Fibroblast of gingiva (primary cell): Measurements from ENCODE around the gene SDC4.

Experiments
- DNase-seq: peaks from one replicate; pipeline ENCODE4 v3.0.0-alpha.2; 2011; ENCODE audit warnings: low read depth

The SDC4 gene

DNA sequence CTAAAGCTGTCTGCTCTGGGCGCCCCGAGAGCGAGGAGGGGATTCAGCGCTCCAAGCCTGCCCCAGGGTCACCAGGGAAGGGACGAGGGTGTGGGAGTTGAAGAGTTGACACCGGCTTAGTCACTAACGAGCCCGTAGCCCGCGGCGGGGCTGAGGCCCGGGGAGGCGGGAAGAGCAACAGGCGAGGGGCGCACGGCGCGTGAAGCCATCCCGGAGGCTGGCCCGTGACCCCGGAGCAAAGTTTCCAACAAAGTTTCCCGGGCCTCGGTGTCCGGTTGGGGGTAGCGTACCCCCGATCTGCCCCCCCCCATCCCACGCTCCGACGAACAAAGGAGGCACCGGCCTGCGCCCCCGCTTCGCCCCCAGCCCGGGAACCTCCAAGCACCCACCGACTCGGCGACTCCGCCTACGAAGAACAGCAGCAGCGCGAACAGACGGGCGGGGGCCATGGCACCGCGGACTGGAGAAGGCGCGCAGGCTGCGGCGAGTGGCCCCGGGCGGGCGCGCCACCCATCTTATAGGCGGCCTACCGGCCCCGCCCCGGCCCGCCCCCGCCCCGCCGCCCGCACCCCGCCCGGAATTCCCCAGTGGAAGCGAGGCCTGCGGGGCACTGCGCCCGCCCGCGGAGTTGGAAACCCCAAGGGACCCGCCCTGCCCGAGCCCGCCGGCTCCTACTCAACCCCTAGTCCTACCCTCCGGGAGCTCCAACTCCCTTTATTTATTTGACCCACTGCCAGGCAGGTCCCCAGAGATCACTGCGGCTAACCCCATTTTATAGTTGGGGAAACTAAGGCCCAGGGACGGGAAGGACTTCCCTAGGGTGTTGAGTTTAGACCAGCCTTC, at the start of gene SDC4:
Gene SDC4 (minus strand): TSS at position 489 of the 843 bp plus-strand sequence. CDS start 40 bp downstream, at position 449.
- peak; percentile 74 for DNase-seq

- DNase-seq, result no peak
Measured at GRCh38 chr20:45395114-45395415, 46.8 kb upstream of the SDC4 start.

GRCh38 chr20:45394221-45395113, 46.2 kb upstream of the SDC4 start:
- no peak for DNase-seq

DNA sequence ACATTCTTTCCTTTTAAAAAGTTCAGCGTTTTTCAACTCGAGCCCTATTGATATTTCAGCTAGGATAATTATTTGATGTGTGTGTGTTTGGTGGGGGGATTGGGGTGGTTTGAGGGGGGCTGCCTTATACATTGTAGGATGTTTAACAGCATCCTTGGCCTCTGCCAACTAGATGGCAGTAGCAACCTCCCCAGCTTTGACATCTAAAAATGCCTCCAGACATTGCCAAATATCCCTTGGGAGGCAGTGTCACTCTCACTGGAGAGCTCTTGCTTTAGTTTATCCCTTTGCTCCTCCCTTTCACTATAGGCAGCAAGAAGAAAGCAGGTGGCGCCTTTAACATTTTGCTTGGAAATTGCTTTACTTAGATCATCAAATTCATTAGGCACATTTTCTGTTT, 44.5 kb upstream of the SDC4 start:
- no peak for DNase-seq

DNA sequence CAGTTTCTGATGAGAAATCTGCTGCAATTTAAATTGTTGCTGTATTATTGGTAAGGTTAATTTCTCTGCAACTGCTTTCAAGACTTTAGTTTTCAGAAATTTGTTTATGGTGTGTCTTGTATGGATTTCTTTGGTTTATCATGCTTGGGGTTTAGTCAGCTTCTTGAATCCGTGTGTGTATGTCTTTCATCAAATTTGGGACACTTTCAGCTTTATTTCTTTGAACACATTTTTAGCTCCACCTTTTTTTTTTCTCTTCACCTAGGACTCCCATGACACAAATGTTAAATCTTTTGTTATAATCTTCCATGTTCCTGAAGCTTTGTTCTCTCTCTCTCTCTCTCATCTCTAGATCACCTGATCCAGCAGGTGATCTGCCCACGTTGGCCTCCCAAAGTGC, 43.3 kb upstream of the SDC4 start:
- no peak for DNase-seq

DNA sequence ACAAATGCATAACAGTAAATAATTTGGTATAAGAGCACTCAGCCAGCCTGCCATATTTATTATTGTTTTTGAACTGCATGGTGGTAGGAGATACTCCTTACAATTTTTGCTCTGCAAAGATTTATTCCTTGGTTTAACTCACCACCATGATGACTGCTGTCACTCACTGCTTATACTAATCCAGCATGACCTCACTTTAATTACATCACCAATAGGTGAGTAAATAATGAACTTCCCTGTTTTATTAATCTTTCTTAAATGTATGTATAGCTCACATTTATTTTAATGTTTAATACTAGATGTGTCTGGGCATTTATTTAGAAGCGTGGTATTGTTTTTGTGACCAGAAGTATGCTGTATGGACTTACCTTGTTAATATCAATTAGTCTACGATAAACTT, 42.7 kb upstream of the SDC4 start:
- no peak for DNase-seq

GRCh38 chr20:45387274-45387673, 39.0 kb upstream of the SDC4 start:
- no peak for DNase-seq

- no peak for DNase-seq
Measured at GRCh38 chr20:45378191-45378590, 30.0 kb upstream of the SDC4 start, which contains the start of gene TP53TG5. Gene TP53TG5 (minus strand): TSS chr20:45378325. CDS start chr20:45378236, 89 bp downstream.

DNA sequence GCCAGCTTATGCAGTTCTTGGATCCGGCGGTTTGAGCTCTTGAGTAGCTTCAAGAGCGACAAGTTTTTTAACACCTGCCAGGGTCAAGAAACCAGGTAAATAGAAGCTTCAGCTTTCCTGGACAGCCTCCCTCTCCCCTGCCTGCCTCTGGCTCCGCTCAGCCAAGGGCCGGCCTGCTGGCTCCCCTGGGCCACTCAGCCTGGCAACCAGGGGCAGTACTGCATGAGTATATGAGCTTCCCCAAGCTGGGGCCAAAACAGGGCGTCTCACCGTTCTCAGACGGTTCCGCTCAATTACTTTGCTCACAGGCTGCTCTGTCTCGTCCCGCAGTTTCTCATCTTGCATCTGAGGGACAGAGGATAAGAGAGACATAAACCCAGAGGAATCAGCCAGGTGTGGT, 29.0 kb upstream of the SDC4 start:
- no peak for DNase-seq

GRCh38 chr20:45374966-45375365, 26.7 kb upstream of the SDC4 start:
- DNase-seq, result no peak

GRCh38 chr20:45374101-45374467, 25.9 kb upstream of the SDC4 start:
- no peak for DNase-seq

- peak; percentile 72 for DNase-seq
Measured at GRCh38 chr20:45373353-45374100, 25.3 kb upstream of the SDC4 start.

GRCh38 chr20:45372646-45373352, 24.6 kb upstream of the SDC4 start:
- DNase-seq, result peak; percentile 29

GRCh38 chr20:45372241-45372640, 24.0 kb upstream of the SDC4 start:
- no peak for DNase-seq

- no peak for DNase-seq
Measured at GRCh38 chr20:45370571-45371160, 22.4 kb upstream of the SDC4 start.

GRCh38 chr20:45368221-45368980, 20.2 kb upstream of the SDC4 start:
- DNase-seq, result no peak

GRCh38 chr20:45367126-45367525, 18.9 kb upstream of the SDC4 start:
- DNase-seq, result no peak

GRCh38 chr20:45366631-45367030, 18.4 kb upstream of the SDC4 start:
- no peak for DNase-seq

DNA sequence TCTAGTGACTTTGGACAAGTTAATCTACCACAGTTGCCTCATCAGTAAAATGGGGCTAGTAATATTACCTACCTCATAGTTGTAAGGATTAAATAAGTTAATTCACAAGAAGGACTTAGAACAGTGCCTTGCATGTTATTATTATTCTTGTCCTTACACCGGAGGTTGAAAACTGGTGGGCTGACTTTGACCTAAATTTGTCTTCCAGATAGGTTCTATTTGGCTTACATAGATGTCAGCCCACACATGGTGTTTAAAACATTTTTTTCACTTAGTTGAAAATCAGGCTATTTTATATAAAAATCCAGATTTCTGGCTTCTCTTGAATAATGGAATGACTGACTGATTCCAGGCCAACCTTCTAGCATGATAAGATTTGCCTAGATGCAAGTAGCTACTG, 18.0 kb upstream of the SDC4 start:
- DNase-seq, result no peak

- DNase-seq, result no peak
Measured at GRCh38 chr20:45365444-45365970, 17.3 kb upstream of the SDC4 start.
